ENCODE data around the gene S100A4. TPM values are rescaled to one million over a fixed set of nuclear protein-coding genes. Genes with fewer than 3 reads are reported as not detected.

The S100A4 gene
- total RNA-seq, 6 experiments from 2014 or later, result 7.6 to 21.6 (median 14.0) TPM

- ATAC-seq, result no peak
- no peak overlapping the region for H3K27ac ChIP-seq
- intact Hi-C loops (cut with DNase I), result loop anchor here in 1 of 2 donors (10.0 kb wide), 1 partner anchor 47 kb away; no protein-coding TSS in a partner anchor
Observed at GRCh38 chr1:153561466-153561985, 15.9 kb upstream of the S100A4 start.

GRCh38 chr1:153560771-153561465 is 15.3 kb upstream of the S100A4 start:
- Histone ChIP-seq H3K4me3 (no peak overlapping the region), H3K27me3 (no peaks in the 10 kb centered on the region), H3K4me1 (no peaks in the 10 kb centered on the region), H3K27ac (no peak overlapping the region), H3K9me3 (no peaks in the 10 kb centered on the region), H3K36me3 (no peaks in the 10 kb centered on the region)
- no peak for DNase-seq
- intact Hi-C loops (cut with DNase I), result loop anchor here in 1 of 2 donors (10.0 kb wide), 1 partner anchor 46 kb away; no protein-coding TSS in a partner anchor
- ATAC-seq, result no peak
- 77% methylated on average over 10 of the region's 10 CpGs for WGBS (ENCODE audit: insufficient coverage, low coverage, low lambda C conversion rate, missing lambda C conversion rate)
- TF ChIP-seq CTCF (IDR thresholded peaks at IDR 0.05), result no peak

More at GRCh38 chr1:153561466-153561985, 15.9 kb upstream of the S100A4 start:
- H3K36me3 ChIP-seq, result no peaks in the 10 kb centered on the region
- H3K4me1 ChIP-seq, result no peaks in the 10 kb centered on the region
- TF ChIP-seq POLR2A (IDR thresholded peaks at IDR 0.05) (no peak), CTCF (IDR thresholded peaks at IDR 0.05) (no peak)
- no CpG with 5 or more reads among the region's 3 CpGs for WGBS (ENCODE audit: insufficient coverage, low coverage, low lambda C conversion rate, missing lambda C conversion rate)
- no peak for DNase-seq
- no peaks in the 10 kb centered on the region for H3K9me3 ChIP-seq
- H3K27me3 ChIP-seq, result no peaks in the 10 kb centered on the region
- H3K4me3 ChIP-seq, result no peak overlapping the region

GRCh38 chr1:153560241-153560640 is 14.6 kb upstream of the S100A4 start:
- intact Hi-C loops (cut with DNase I), result loop anchor here in 1 of 2 donors (10.0 kb wide), 1 partner anchor 45 kb away; no protein-coding TSS in a partner anchor
- no peak overlapping the region for H3K27ac ChIP-seq
- no CpG with 5 or more reads among the region's 2 CpGs for WGBS (ENCODE audit: insufficient coverage, low coverage, low lambda C conversion rate, missing lambda C conversion rate)
- no peaks in the 10 kb centered on the region for H3K27me3 ChIP-seq
- H3K4me1 ChIP-seq, result no peaks in the 10 kb centered on the region
- DNase-seq (no peak), ATAC-seq (no peak)
- TF ChIP-seq POLR2A (IDR thresholded peaks at IDR 0.05), result no peak
- no peak for TF ChIP-seq CTCF (IDR thresholded peaks at IDR 0.05)
- no peak overlapping the region for H3K4me3 ChIP-seq
- H3K9me3 ChIP-seq, result no peaks in the 10 kb centered on the region
- H3K36me3 ChIP-seq, result no peaks in the 10 kb centered on the region

- WGBS (ENCODE audit: insufficient coverage, low coverage, low lambda C conversion rate, missing lambda C conversion rate), result 100% methylated on average over 2 of the region's 3 CpGs
- H3K9me3 ChIP-seq, result no peaks in the 10 kb centered on the region
- no peak overlapping the region for H3K27ac ChIP-seq
- H3K4me1 ChIP-seq, result no peaks in the 10 kb centered on the region
- TF ChIP-seq POLR2A (IDR thresholded peaks at IDR 0.05), result no peak
- TF ChIP-seq CTCF (IDR thresholded peaks at IDR 0.05), result no peak
- H3K27me3 ChIP-seq, result no peaks in the 10 kb centered on the region
- intact Hi-C loops (cut with DNase I), result no loop called here
- H3K36me3 ChIP-seq, result no peaks in the 10 kb centered on the region
- no peak overlapping the region for H3K4me3 ChIP-seq
- DNase-seq, result no peak
- no peak for ATAC-seq
Observed at GRCh38 chr1:153557877-153558276, 12.3 kb upstream of the S100A4 start.
